NCI-H69 (cell line): Measurements from ENCODE around the gene MYH15.

Experiments used
- DNase-seq: peaks from one replicate; lab custom pipeline; 2025; lab: John Stamatoyannopoulos, UW

MYH15 gene

GRCh38 chr3:108334701-108335100, 175.7 kb downstream of the MYH15 start:
- DNase-seq, result no peak

GRCh38 chr3:108333961-108334360, 176.4 kb downstream of the MYH15 start:
- DNase-seq, result no peak

GRCh38 chr3:108331792-108332191, 178.6 kb downstream of the MYH15 start:
- no peak for DNase-seq
